ENCODE data around the gene IL1RN. TPM values are rescaled to one million over a fixed set of nuclear protein-coding genes. Genes with fewer than 3 reads are reported as not detected.

The IL1RN gene
- total and polyA plus RNA-seq, 2 of the 13 experiments (the other 11 are each of a cell fraction or from before 2014, with no cell fraction given) = 21.2 to 101 TPM

DNA sequence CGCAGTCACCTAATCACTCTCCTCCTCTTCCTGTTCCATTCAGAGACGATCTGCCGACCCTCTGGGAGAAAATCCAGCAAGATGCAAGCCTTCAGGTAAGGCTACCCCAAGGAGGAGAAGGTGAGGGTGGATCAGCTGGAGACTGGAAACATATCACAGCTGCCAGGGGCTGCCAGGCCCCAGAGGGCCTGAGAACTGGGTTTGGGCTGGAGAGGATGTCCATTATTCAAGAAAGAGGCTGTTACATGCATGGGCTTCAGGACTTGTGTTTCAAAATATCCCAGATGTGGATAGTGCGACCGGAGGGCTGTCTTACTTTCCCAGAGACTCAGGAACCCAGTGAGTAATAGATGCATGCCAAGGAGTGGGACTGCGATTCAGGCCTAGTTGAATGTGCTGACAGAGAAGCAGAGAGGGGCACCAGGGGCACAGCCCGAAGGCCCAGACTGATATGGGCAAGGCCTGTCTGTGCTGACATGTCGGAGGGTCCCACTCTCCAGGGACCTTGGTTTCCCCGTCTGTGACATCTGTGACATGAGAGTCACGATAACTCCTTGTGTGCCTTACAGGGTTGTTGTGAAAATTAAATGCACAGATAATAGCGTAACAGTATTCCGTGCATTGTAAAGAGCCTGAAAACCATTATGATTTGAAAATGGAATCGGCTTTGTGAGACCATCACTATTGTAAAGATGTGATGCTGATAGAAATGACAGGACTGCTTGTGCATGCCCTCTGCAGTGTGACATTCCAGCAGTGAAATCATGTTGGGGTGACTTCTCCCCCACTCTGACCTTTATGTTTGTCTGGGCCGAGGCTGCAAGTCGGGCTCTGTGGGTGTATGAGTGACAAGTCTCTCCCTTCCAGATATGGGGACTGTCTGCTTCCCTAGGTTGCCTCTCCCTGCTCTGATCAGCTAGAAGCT is 510 bp downstream of the IL1RN start (continued):
- TF ChIP-seq, protein P1, sequence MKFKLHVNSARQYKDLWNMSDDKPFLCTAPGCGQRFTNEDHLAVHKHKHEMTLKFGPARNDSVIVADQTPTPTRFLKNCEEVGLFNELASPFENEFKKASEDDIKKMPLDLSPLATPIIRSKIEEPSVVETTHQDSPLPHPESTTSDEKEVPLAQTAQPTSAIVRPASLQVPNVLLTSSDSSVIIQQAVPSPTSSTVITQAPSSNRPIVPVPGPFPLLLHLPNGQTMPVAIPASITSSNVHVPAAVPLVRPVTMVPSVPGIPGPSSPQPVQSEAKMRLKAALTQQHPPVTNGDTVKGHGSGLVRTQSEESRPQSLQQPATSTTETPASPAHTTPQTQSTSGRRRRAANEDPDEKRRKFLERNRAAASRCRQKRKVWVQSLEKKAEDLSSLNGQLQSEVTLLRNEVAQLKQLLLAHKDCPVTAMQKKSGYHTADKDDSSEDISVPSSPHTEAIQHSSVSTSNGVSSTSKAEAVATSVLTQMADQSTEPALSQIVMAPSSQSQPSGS (CRISPR knock-in tag; IDR thresholded peaks at IDR 0.05) = 0 out of 2 replicates have a peak, but pooled peaks have one; percentile 6
- TF ChIP-seq ZNF44 (CRISPR knock-in tag; IDR thresholded peaks at IDR 0.05) (no peak), LCORL (IDR thresholded peaks at IDR 0.05) (no peak), LCORL (CRISPR knock-in tag; IDR thresholded peaks at IDR 0.05) (no peak), ZNF333 (CRISPR knock-in tag; IDR thresholded peaks at IDR 0.05; ENCODE audit: borderline replicate concordance) (no peak), MYNN (CRISPR knock-in tag; IDR thresholded peaks at IDR 0.05; ENCODE audit: low read depth) (no peak), NR2F6 (IDR thresholded peaks at IDR 0.05) (no peak), NR2F6 (CRISPR knock-in tag; IDR thresholded peaks at IDR 0.05) (no peak), ZMAT3 (CRISPR knock-in tag; conservative IDR thresholded peaks at IDR 0.05) (no peak), ZNF616 (CRISPR knock-in tag; IDR thresholded peaks at IDR 0.05; ENCODE audit: low read depth) (no peak), ZNF577 (CRISPR knock-in tag; IDR thresholded peaks at IDR 0.05; ENCODE audit: borderline replicate concordance, low read depth) (no peak), ZMYM4 (CRISPR knock-in tag; IDR thresholded peaks at IDR 0.05) (no peak), RFXANK (CRISPR knock-in tag; IDR thresholded peaks at IDR 0.05) (no peak), GTF3A (CRISPR knock-in tag; conservative IDR thresholded peaks at IDR 0.05) (no peak), CHCHD3 (CRISPR knock-in tag; IDR thresholded peaks at IDR 0.05) (0 out of 2 replicates have a peak, but pooled peaks have one; percentile 30), ZFP37 (CRISPR knock-in tag; IDR thresholded peaks at IDR 0.05; ENCODE audit: borderline replicate concordance) (0 out of 2 replicates have a peak, but pooled peaks have one; percentile 34), RXRB (CRISPR knock-in tag; IDR thresholded peaks at IDR 0.05; ENCODE audit: borderline replicate concordance) (no peak), PTBP1 (IDR thresholded peaks at IDR 0.05; ENCODE audit: low read depth, low read length, poor library complexity, severe bottlenecking) (no peak), ZNF382 (CRISPR knock-in tag; IDR thresholded peaks at IDR 0.05; ENCODE audit: borderline replicate concordance) (no peak), ZNF724P (CRISPR knock-in tag; IDR thresholded peaks at IDR 0.05; ENCODE audit: borderline replicate concordance) (0 out of 2 replicates have a peak, but pooled peaks have one; percentile 52), XBP1 (CRISPR knock-in tag; IDR thresholded peaks at IDR 0.05) (no peak), ZNF605 (CRISPR knock-in tag; IDR thresholded peaks at IDR 0.05) (no peak; the same call in 1 of the 2 replicates), FIP1L1 (IDR thresholded peaks at IDR 0.05; ENCODE audit: borderline replicate concordance, insufficient read depth, low read depth, low read length) (no peak), ZNF432 (CRISPR knock-in tag; IDR thresholded peaks at IDR 0.05; ENCODE audit: borderline replicate concordance) (no peak), AHR (CRISPR knock-in tag; IDR thresholded peaks at IDR 0.05) (no peak), ZNF20 (CRISPR knock-in tag; IDR thresholded peaks at IDR 0.05) (no peak)
- TF ChIP-seq, protein P2, sequence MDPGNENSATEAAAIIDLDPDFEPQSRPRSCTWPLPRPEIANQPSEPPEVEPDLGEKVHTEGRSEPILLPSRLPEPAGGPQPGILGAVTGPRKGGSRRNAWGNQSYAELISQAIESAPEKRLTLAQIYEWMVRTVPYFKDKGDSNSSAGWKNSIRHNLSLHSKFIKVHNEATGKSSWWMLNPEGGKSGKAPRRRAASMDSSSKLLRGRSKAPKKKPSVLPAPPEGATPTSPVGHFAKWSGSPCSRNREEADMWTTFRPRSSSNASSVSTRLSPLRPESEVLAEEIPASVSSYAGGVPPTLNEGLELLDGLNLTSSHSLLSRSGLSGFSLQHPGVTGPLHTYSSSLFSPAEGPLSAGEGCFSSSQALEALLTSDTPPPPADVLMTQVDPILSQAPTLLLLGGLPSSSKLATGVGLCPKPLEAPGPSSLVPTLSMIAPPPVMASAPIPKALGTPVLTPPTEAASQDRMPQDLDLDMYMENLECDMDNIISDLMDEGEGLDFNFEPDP (CRISPR knock-in tag; conservative IDR thresholded peaks at IDR 0.05) = no peak
- TF ChIP-seq, protein P3, sequence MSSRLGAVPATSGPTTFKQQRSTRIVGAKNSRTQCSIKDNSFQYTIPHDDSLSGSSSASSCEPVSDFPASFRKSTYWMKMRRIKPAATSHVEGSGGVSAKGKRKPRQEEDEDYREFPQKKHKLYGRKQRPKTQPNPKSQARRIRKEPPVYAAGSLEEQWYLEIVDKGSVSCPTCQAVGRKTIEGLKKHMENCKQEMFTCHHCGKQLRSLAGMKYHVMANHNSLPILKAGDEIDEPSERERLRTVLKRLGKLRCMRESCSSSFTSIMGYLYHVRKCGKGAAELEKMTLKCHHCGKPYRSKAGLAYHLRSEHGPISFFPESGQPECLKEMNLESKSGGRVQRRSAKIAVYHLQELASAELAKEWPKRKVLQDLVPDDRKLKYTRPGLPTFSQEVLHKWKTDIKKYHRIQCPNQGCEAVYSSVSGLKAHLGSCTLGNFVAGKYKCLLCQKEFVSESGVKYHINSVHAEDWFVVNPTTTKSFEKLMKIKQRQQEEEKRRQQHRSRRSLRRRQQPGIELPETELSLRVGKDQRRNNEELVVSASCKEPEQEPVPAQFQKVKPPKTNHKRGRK (CRISPR knock-in tag; IDR thresholded peaks at IDR 0.05) = no peak
